B cell (primary cell): ENCODE data around the gene PGLYRP3. TPM values are rescaled to one million over a fixed set of nuclear protein-coding genes. Genes with fewer than 3 reads are reported as not detected.

Source experiments
- ATAC-seq: fragments of 200-7000 bp; cut with Tn5 transposase; one replicate; pipeline ENCODE4 v1.10.0; 2021; ENCODE audit warnings: low read depth, mild to moderate bottlenecking, moderate number of reproducible peaks, moderate library complexity
- CTCF ChIA-PET: fragments of 350-600 bp; sonication (Branson Sonifier 250); formaldehyde crosslinking; loops from one replicate; lab custom pipeline; 2021; ENCODE audit warnings: antibody characterized with exemption, inconsistent platforms; lab: Charles Lee
- POLR2A ChIA-PET: fragments of 350-600 bp; sonication (Branson Sonifier 250); formaldehyde crosslinking; loops from one replicate; lab custom pipeline; 2021; ENCODE audit warnings: antibody characterized with exemption; lab: Charles Lee
- DNase-seq: peaks from one replicate; pipeline ENCODE4 v3.0.0; 2013
- H2AFZ ChIP-seq: 2 replicates; pipeline ENCODE4 v1.6.1; 2012; ENCODE audit warnings: mild to moderate bottlenecking, low read depth, low read length; ENCODE audit not compliant: insufficient read depth, poor library complexity, severe bottlenecking
- H3K27ac ChIP-seq, 2 donors: 1 replicate in 1 of 2; 2 replicates in 1 of 2; pipeline ENCODE4 v1.5.1; 2012 to 2013; ENCODE audit warnings: low read length in 2 of 2, mild to moderate bottlenecking in 2 of 2, moderate library complexity in 1 of 2
- H3K27me3 ChIP-seq, 4 experiments: fragments of 200-600 bp in 1 of 4; sonication (generic) in 1 of 4; replicated peaks in 1 of 4; 1 replicate in 2 of 4; 2 replicates in 2 of 4; pipeline versions ENCODE4 v1.6.1 to v1.7.0; 2013 to 2016; ENCODE audit warnings: low read length in 3 of 4, mild to moderate bottlenecking in 2 of 4, mixed read lengths in 1 of 4, moderate library complexity in 1 of 4; ENCODE audit not compliant: insufficient read depth in 4 of 4, control insufficient read depth in 3 of 4; ENCODE audit errors: control extremely low read depth in 1 of 4
- H3K36me3 ChIP-seq, 2 experiments: replicated peaks in 1 of 2; 1 replicate in 1 of 2; 2 replicates in 1 of 2; pipeline versions ENCODE4 v1.6.1 to v1.7.1; 2013; ENCODE audit warnings: low read length in 1 of 2; ENCODE audit not compliant: insufficient read depth in 2 of 2, control insufficient read depth in 1 of 2; ENCODE audit errors: control extremely low read depth in 1 of 2, extremely low read depth in 1 of 2
- H3K4me1 ChIP-seq, 2 donors: fragments of 200-600 bp in 1 of 2; sonication (generic) in 1 of 2; 1 replicate in 1 of 2; 2 replicates in 1 of 2; pipeline versions ENCODE4 v1.5.1 to v1.6.1; 2013 to 2017; ENCODE audit warnings: low read length in 2 of 2; ENCODE audit not compliant: control insufficient read depth in 2 of 2, insufficient read depth in 2 of 2
- H3K4me2 ChIP-seq: replicated peaks from 2 replicates; pipeline ENCODE3; 2012; ENCODE audit warnings: mild to moderate bottlenecking, low read depth, low read length; ENCODE audit not compliant: poor library complexity, severe bottlenecking
- H3K4me3 ChIP-seq, 5 experiments: fragments of 200-600 bp in 1 of 5; sonication (generic) in 1 of 5; 1 replicate in 3 of 5; 2 replicates in 2 of 5; pipeline versions ENCODE4 v1.5.1 to v1.7.0; 2011 to 2016; ENCODE audit warnings: low read length in 4 of 5, mild to moderate bottlenecking in 4 of 5, low read depth in 2 of 5, control low read depth in 1 of 5, moderate library complexity in 1 of 5; ENCODE audit not compliant: insufficient read depth in 1 of 5; ENCODE audit errors: control extremely low read depth in 1 of 5, extremely low read depth in 1 of 5
- H3K79me2 ChIP-seq: fragments of 200-600 bp; sonication (generic); one replicate; pipeline ENCODE4 v1.6.0; 2016; ENCODE audit warnings: low read length; ENCODE audit not compliant: control insufficient read depth, insufficient read depth
- H3K9ac ChIP-seq: fragments of 200-600 bp; sonication (generic); 2 replicates; pipeline ENCODE4 v1.6.1; 2017; ENCODE audit warnings: mild to moderate bottlenecking, low read length, moderate library complexity
- H3K9me3 ChIP-seq, 3 donors: one replicate each; pipeline versions ENCODE4 v1.6.1 to v1.7.1; 2013; ENCODE audit warnings: low read length in 2 of 3; ENCODE audit not compliant: control insufficient read depth in 2 of 3, insufficient read depth in 1 of 3; ENCODE audit errors: control extremely low read depth in 1 of 3
- H4K20me1 ChIP-seq: 2 replicates; pipeline ENCODE4 v1.6.0; 2012; ENCODE audit warnings: mild to moderate bottlenecking, low read length; ENCODE audit not compliant: insufficient read depth, control insufficient read depth, poor library complexity, severe bottlenecking
- H3K27ac Mint-ChIP-seq: one replicate; pipeline ENCODE4 v1.8.0; 2021; ENCODE audit warnings: mixed read lengths
- H3K27me3 Mint-ChIP-seq: one replicate; pipeline ENCODE4 v1.8.0; 2021; ENCODE audit warnings: mixed read lengths
- H3K4me1 Mint-ChIP-seq: one replicate; pipeline ENCODE4 v1.8.0; 2021; ENCODE audit warnings: mixed read lengths
- H3K4me3 Mint-ChIP-seq: one replicate; pipeline ENCODE4 v1.8.0; 2021; ENCODE audit warnings: mixed read lengths
- H3K9me3 Mint-ChIP-seq: one replicate; pipeline ENCODE4 v1.8.0; 2022; ENCODE audit warnings: mixed read lengths; ENCODE audit not compliant: insufficient read depth
- EZH2 ChIP-seq: IDR thresholded peaks from 2 replicates; pipeline ENCODE4 v1.6.1; 2012; ENCODE audit warnings: borderline replicate concordance, low read depth, mild to moderate bottlenecking, moderate library complexity, low read length; ENCODE audit not compliant: insufficient read depth, poor library complexity, severe bottlenecking
- WGBS: methylation state at CpG from one replicate; pipeline ENCODE4 v1.1.5; 2013; ENCODE audit warnings: missing lambda C conversion rate; ENCODE audit not compliant: insufficient coverage; 5-methylcytosine and 5-hydroxymethylcytosine counted together
- intact Hi-C: fragments of 100-400 bp; cut with micrococcal nuclease; formaldehyde crosslinking; loops from one replicate; pipeline ENCODE4 v1.10.0; 2022
- polyA plus RNA-seq: library from polyadenylated mRNA; depleted of rRNA; stranded (reverse); fragments of >200 nt; gene quantifications from 2 replicates; pipeline ENCODE4 v1.2.3, GENCODE V29; 2012
- total RNA-seq, 2 donors: library from RNA; stranded (reverse); fragments of 120-200 nt in 1 of 2; gene quantifications; 1 replicate in 1 of 2; 2 replicates in 1 of 2; pipeline versions ENCODE4 v1.2.3 to v1.2.4, GENCODE V29; 2013 to 2022
- TF ChIP-seq, protein P1 (sequence below): fragments of 200-600 bp; IDR thresholded peaks from one replicate; pipeline ENCODE4 v1.8.0; 2022; ENCODE audit warnings: antibody characterized with exemption, mild to moderate bottlenecking

Gene PGLYRP3
- total and polyA plus RNA-seq, 2 donors (not counting 1 experiment from before 2014, with no cell fraction given), result not detected

DNA sequence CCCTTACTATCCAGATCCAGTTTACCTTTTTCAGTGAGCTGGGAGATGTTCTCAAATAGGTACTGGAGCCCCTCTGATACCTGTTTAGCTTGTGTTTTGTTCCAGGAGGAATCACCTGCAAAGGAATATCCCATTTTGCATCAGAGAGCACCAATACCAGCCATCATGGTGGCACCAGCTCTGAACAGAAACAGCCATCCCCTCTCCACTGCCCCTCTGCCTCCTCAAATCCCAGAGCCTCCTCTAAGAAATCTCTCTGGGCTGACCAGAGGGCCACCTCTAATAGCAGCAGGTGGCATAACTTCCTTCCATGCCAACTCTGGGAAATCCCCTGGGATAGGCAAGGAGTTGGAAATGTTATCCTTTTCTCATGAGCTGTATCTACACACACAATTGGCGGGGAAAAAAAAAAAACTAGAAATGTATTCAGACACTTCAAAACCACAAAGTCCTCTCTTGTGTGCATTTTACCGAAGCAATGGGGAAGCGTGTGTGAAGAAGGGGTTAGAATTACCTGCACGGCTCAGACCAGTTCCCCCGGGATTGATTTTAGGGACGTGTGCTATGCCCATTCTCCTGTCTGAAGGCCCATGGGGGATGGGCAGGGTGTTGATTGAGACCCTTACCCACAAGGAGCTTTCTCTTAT is 33.4 kb upstream of the PGLYRP3 start:
- Mint-ChIP-seq H3K4me3 (no peak overlapping the region), H3K4me1 (peaks cover 23% of the 10 kb centered on the region), H3K9me3 (no peaks in the 10 kb centered on the region), H3K27me3 (peaks cover 70% of the 10 kb centered on the region), H3K27ac (no peak overlapping the region)
- no CpG with 5 or more reads among the region's 6 CpGs for WGBS
- no peaks in the 10 kb centered on the region for H3K36me3 ChIP-seq
- DNase-seq (no peak), ATAC-seq (no peak)
- POLR2A ChIA-PET, result no interaction called here
- H3K9me3 ChIP-seq, result no peaks in the 10 kb centered on the region
- H2AFZ ChIP-seq, result no peak overlapping the region
- no peak overlapping the region for H3K27ac ChIP-seq
- H3K4me1 ChIP-seq, result peaks cover 14 to 17% of the 10 kb centered on the region in 2 donors
- CTCF ChIA-PET, result interaction anchor here (1.3 kb wide), 1 partner anchor 149 kb away, joined by 3 read pairs; no protein-coding TSS in a partner anchor
- peaks cover 0 to 55% (median 23%) of the 10 kb centered on the region in 4 experiments for H3K27me3 ChIP-seq
- H3K9ac ChIP-seq, result no peak overlapping the region
- no peak overlapping the region for H3K4me3 ChIP-seq
- H3K79me2 ChIP-seq, result no peaks in the 10 kb centered on the region
- no peak for TF ChIP-seq EZH2
- TF ChIP-seq, protein P1, sequence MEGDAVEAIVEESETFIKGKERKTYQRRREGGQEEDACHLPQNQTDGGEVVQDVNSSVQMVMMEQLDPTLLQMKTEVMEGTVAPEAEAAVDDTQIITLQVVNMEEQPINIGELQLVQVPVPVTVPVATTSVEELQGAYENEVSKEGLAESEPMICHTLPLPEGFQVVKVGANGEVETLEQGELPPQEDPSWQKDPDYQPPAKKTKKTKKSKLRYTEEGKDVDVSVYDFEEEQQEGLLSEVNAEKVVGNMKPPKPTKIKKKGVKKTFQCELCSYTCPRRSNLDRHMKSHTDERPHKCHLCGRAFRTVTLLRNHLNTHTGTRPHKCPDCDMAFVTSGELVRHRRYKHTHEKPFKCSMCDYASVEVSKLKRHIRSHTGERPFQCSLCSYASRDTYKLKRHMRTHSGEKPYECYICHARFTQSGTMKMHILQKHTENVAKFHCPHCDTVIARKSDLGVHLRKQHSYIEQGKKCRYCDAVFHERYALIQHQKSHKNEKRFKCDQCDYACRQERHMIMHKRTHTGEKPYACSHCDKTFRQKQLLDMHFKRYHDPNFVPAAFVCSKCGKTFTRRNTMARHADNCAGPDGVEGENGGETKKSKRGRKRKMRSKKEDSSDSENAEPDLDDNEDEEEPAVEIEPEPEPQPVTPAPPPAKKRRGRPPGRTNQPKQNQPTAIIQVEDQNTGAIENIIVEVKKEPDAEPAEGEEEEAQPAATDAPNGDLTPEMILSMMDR, result no peak
- peak overlapping the region; percentile 23 for H3K4me2 ChIP-seq
- no peaks in the 10 kb centered on the region for H4K20me1 ChIP-seq
- intact Hi-C loops, result no loop called here
